NCI-H1694 (cell line): ENCODE results near the gene CHKB.
A peak's percentile ranks its signal among the peaks of the same experiment; 100 is the strongest.

Experiments used
- DNase-seq: peaks from one replicate; lab custom pipeline; 2025; lab: John Stamatoyannopoulos, UW

The CHKB gene

GRCh38 chr22:50599816-50600455 is 17.3 kb upstream of the CHKB start:
- no peak for DNase-seq

DNA sequence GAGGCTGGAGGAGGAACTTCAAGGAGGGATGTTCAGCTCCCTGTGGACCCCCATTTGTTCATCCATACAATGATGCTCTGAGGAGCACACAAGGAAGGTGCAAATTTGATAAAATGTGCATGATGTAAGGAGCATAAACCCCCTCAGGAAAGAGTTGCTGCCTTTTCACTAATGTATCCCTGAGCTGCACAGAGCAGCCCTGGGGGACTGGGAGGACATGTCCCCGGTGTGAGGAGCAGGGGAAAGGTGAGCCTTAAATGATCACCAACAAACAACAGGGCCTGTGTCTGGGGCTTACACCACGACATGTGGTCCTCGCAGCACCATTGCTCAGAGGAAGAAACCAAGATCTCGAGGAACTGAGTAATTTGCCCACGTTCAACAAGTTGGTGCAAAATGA is 14.4 kb upstream of the CHKB start:
- no peak for DNase-seq

DNA sequence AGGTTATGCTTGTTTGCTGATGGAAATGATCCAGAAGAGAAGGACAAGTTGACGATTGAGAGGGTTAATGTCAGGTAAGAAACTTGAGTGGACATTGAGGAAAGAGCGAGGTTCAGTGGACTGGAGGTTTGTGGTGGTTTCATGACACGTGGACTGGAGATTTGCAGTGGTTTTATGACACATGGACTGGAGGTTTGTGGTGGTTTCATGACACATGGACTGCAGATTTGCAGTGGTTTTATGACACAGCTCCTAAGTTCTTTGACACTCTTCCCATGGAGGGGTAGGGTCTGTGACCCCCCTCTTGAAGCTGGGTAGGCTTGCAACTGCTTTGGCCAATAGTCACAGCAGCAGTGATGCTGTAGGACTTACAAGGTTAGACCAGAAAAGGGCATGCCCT is 12.5 kb upstream of the CHKB start:
- no peak for DNase-seq

GRCh38 chr22:50587407-50587806 is 4.8 kb upstream of the CHKB start:
- no peak for DNase-seq

- DNase-seq = no peak
These were observed 3.8 kb upstream of the CHKB start for GRCh38 chr22:50586416-50586815.

- DNase-seq = no peak
These were observed 3.1 kb upstream of the CHKB start for GRCh38 chr22:50585781-50586180.

GRCh38 chr22:50585238-50585637 is 2.6 kb upstream of the CHKB start:
- no peak for DNase-seq

DNA sequence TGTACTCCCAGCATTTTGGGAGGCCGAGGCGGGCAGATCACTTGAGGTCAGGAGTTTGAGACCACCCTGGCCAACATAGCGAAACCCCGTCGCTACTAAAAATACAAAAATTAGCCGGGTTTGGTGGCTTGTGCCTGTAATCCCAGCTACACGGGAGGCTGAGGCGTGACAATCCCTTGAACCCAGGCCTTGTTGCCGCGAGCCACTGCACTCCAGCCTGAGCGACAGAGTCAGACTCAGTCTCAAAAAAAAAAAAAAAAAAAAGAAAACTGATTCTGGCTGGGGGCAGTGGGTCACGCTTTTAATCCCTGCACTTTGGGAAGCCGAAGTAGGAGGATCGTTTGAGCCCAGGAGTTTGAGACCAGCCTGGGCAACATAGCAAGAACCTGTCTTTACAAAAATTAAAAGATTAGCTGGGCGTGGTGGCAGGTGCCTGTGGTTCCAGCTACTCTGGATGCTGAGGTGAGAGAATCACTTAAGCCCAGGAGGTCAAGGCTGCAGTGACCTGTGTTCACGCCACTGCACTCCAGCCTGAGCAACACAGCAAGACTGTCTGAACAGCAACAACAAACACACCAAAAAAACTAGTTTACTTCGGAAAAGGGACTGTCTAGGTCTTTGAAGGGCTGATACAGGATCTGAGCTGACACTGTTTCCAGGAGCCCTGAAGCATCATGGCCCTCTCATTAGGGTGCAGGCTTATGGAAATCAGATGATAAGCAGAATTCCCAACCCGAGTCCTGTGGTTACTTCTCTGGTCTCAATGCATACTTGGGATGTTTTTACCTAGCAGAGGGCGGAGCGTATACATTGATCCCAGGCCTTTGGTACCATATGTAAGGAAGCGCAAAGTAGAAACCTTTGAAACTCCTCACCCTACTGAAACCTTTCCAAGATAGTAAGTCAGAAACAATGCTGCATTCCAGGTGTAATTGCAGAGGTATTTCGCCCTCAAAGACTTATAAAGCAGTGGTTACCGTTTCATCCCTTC is 1.8 kb upstream of the CHKB start:
- DNase-seq = no peak

DNA sequence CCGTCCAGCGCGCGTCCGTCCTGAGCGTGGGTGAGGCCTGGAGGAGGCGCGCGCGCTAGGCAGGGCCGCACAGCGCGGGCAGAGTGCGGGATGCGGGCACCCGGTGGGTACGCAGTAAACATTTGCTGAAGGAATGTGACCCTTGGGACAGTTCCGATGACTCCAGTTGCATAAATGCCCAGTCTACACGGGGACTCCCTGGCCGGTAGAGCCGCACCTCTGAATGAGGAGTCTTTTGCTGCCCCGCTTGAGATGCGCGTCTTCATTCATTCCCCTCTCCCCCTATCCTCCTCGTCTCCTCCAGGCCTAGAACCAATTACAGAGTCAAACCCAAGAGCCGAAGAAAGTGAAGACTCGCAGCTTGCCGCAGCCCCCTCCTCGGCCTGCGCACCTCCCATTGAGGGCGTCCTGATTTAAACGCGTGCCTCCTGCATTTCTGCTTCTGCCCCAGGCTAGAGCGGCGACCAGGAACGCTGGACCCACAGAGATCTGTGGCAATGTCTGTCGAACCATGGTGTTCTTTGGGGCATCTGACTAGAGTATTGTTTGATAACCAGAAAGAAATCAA is 729 bp upstream of the CHKB start:
- no peak for DNase-seq

- DNase-seq = no peak
These were observed 628 bp downstream of the CHKB start for GRCh38 chr22:50581950-50582492.

GRCh38 chr22:50581031-50581949 is 1.4 kb downstream of the CHKB start:
- no peak for DNase-seq

DNA sequence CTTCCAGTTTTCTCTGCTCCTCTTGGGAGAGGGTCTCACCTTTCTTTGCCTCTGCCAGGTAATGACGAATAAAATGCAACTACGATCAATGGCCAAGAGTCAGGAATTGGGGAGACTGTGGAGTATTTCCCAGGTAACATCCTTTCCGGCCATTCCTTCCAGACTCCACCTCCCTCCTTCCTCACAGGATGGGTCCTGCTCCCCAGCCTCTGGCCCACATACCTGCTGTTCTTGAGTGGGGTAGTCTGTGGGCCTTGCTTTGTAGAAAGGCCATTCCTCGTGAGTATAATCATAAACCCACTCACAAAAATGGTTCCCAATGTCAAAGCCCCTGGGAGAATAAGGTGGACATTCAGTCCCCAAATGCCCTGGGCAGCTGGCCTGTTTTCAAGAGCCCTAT is 2.9 kb downstream of the CHKB start:
- no peak for DNase-seq

GRCh38 chr22:50578776-50579310 is 3.8 kb downstream of the CHKB start:
- no peak for DNase-seq

DNA sequence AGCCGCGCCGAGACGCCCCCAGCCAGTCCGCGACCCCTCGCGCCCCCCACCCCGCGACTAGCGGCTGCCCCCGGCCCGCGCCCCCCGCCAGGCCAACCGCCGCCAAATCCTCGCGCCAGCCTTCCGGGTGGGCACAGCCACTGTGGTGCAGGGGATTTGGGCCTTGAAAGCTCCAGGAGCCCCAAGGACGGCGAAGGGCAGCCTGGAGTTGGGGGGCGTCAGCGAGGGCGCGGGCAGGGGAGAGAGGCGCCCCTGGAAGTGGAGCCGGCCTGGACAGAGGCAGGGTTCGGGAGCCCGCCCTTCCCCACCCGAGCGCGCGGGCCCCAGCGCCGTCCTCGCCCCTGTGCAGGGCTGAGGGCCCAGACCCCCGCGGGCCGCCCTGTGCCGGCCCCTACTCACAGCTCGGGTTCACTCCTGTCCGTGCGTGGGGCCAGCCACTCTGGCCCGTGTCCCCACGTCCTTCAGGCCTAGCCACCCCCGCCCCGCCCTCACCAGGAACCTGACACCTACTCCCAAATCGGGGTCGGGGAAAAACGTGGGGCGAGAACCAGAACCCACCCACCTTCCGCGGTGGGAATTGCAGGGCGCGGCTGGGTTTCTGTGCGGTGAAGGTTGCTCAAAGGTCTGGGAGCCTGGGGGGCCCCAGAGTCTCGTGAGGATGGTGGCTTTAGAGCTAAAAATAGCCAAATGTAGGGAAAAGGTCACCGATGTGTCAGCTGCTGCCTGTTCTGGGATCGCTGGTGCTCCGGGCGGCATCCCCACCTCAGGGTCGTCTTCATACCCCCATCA is 4.5 kb downstream of the CHKB start, which contains the start of gene CPT1B:
TSS of gene CPT1B (minus strand) at position 441 of the 789 bp plus-strand sequence. CDS start 512 bp downstream, outside the sequence.
- no peak for DNase-seq

DNA sequence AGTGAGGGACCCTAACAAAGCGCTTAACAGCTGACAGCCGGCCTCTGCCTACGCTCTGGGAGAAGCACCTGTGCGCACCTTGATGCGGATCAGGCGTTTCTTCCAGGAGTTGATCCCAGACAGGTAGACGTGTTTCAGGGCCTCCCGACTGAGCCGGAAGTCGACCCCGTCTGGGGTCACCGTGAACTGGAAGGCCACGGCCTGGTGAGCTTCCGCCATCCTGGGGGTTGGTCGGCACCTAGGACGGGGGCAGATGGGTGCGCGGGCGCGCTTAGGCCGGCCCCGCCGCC is 5.0 kb downstream of the CHKB start:
- no peak for DNase-seq

DNA sequence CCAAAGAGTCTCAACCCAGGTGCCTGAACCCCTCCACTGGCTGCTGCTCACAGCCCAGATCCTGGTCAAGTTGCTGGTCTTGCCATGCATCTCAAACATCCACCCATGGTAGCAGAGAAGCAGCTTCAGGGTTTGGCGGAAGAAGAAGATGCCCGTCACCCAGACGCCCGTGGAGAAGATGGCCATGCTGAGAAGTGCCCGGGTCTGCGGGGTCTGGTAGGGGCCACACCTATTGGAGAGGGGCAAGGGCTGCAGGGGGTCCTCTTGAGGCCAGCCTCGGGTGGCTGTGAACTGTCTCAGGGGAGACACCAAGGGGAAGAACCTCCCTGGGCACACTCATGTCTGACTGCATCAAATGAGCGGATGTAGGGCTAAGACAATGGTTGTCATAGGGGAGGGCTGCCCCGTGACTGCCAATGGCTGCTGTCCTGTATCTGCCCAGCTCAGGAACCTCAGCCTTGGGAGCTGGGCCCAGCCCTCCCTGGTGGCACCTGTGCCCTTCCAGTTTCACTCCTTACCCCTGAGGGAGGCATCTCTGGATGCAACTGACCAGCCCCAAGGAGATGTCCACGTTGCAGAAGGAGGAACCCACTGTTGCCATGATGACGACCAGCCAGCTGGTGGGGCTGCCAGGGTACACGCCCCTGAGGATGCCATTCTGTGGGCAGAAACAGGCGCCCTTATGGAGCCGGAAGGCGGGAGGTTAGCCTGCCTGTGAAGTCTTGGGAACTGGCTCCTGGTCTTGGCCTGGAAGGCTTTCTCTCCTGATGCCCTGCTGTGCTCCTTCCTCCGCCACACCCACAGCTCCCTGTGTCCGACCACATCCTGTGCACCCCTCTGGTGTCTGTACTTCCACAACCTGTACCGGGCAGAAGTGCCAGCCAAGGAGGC is 5.6 kb downstream of the CHKB start:
- DNase-seq = no peak

- DNase-seq = peak; percentile 30
These were observed 6.6 kb downstream of the CHKB start for GRCh38 chr22:50576070-50576469.

- DNase-seq = no peak
These were observed 7.2 kb downstream of the CHKB start for GRCh38 chr22:50575426-50575941.

GRCh38 chr22:50574383-50574755 is 8.3 kb downstream of the CHKB start:
- no peak for DNase-seq
